Gastroesophageal sphincter (tissue), 3 donors: Measurements from ENCODE around the gene SLC7A7.

Experiments
- CTCF ChIP-seq, 4 experiments: fragments of 200-600 bp in 2 of 4; fragments of 450-650 bp in 2 of 4; sonication (generic) in 1 of 4; IDR thresholded peaks; one replicate each; pipeline ENCODE4 v1.5.1; 2017 to 2019; ENCODE audit warnings: antibody characterized with exemption in 4 of 4, mild to moderate bottlenecking in 2 of 4, moderate library complexity in 2 of 4
- EP300 ChIP-seq: sonication (generic); formaldehyde crosslinking; IDR thresholded peaks from one replicate; pipeline ENCODE4 v1.6.1; 2017; ENCODE audit warnings: antibody characterized with exemption, mild to moderate bottlenecking
- POLR2A ChIP-seq, 2 donors: fragments of 450-650 bp; IDR thresholded peaks; one replicate each; pipeline ENCODE4 v1.6.1; 2017; ENCODE audit warnings: antibody characterized with exemption in 2 of 2, mild to moderate bottlenecking in 2 of 2, moderate library complexity in 1 of 2

GRCh38 chr14:22793976-22794375 lies 21.3 kb downstream of the SLC7A7 start:
- TF ChIP-seq CTCF (IDR thresholded peaks at IDR 0.05) (no peak), POLR2A (IDR thresholded peaks at IDR 0.05) (no peak), EP300 (no peak)
